Measurements from ENCODE around the gene CNN2. TPM values are rescaled to one million over a fixed set of nuclear protein-coding genes. Genes with fewer than 3 reads are reported as not detected.
A peak's percentile ranks its signal among the peaks of the same experiment; 100 is the strongest.

The CNN2 gene
- total and polyA plus RNA-seq, 2 of the 13 experiments (the other 11 are each of a cell fraction or from before 2014, with no cell fraction given), result 63.6 to 70.0 TPM

DNA sequence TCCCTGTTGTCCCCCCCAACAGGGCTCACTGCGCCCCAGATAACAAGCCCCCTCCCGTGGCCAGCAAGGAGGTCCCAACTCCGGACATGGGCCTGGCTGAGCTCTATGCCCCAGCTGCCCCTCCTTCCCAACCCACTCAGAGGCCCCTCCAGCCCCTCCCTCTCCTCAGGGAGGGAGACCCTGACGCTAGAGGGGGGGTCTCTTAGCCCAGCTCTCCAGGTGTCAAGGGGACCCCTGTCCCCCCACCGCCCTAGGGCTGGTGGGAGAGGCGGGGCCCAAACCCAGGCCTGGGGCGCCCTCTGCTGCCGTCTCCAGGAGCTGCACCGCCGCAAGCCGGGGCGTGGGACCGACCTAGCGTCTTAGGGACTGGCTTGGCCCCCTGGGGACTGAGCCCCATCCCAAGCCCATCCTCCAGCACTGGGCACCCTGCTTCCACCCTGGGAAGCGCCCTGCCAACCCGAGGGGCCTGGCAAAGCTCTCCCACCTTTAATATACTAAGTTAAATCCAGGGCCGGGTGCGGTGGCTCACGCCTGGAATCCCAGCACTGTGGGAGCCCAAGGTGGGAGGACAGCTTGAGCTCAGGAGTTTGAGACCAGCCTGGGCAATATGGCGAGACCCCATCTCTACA lies 24.8 kb upstream of the CNN2 start (continued):
- peak; percentile 76 for TF ChIP-seq XRCC5 (optimal IDR thresholded peaks at IDR 0.05; ENCODE audit: low read length)
- TF ChIP-seq ETV5 (CRISPR knock-in tag; IDR thresholded peaks at IDR 0.05; ENCODE audit: borderline replicate concordance), result peak; percentile 31; the same call in 1 of the 2 replicates
- TF ChIP-seq, protein P1, sequence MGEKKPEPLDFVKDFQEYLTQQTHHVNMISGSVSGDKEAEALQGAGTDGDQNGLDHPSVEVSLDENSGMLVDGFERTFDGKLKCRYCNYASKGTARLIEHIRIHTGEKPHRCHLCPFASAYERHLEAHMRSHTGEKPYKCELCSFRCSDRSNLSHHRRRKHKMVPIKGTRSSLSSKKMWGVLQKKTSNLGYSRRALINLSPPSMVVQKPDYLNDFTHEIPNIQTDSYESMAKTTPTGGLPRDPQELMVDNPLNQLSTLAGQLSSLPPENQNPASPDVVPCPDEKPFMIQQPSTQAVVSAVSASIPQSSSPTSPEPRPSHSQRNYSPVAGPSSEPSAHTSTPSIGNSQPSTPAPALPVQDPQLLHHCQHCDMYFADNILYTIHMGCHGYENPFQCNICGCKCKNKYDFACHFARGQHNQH (CRISPR knock-in tag; IDR thresholded peaks at IDR 0.05), result peak; percentile 40; the same call in 1 of the 2 replicates
- no peak for TF ChIP-seq HMG20B (CRISPR knock-in tag; conservative IDR thresholded peaks at IDR 0.05)
- peak; percentile 32; the same call in 1 of the 2 replicates for TF ChIP-seq NFKB2 (CRISPR knock-in tag; IDR thresholded peaks at IDR 0.05; ENCODE audit: borderline replicate concordance)
- no peak for TF ChIP-seq NFE2L1 (CRISPR knock-in tag; IDR thresholded peaks at IDR 0.05; ENCODE audit: borderline replicate concordance)
- TF ChIP-seq, protein P2, sequence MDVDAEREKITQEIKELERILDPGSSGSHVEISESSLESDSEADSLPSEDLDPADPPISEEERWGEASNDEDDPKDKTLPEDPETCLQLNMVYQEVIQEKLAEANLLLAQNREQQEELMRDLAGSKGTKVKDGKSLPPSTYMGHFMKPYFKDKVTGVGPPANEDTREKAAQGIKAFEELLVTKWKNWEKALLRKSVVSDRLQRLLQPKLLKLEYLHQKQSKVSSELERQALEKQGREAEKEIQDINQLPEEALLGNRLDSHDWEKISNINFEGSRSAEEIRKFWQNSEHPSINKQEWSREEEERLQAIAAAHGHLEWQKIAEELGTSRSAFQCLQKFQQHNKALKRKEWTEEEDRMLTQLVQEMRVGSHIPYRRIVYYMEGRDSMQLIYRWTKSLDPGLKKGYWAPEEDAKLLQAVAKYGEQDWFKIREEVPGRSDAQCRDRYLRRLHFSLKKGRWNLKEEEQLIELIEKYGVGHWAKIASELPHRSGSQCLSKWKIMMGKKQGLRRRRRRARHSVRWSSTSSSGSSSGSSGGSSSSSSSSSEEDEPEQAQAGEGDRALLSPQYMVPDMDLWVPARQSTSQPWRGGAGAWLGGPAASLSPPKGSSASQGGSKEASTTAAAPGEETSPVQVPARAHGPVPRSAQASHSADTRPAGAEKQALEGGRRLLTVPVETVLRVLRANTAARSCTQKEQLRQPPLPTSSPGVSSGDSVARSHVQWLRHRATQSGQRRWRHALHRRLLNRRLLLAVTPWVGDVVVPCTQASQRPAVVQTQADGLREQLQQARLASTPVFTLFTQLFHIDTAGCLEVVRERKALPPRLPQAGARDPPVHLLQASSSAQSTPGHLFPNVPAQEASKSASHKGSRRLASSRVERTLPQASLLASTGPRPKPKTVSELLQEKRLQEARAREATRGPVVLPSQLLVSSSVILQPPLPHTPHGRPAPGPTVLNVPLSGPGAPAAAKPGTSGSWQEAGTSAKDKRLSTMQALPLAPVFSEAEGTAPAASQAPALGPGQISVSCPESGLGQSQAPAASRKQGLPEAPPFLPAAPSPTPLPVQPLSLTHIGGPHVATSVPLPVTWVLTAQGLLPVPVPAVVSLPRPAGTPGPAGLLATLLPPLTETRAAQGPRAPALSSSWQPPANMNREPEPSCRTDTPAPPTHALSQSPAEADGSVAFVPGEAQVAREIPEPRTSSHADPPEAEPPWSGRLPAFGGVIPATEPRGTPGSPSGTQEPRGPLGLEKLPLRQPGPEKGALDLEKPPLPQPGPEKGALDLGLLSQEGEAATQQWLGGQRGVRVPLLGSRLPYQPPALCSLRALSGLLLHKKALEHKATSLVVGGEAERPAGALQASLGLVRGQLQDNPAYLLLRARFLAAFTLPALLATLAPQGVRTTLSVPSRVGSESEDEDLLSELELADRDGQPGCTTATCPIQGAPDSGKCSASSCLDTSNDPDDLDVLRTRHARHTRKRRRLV (CRISPR knock-in tag; IDR thresholded peaks at IDR 0.05), result no peak
- peak; percentile 56; the same call in 1 of the 2 replicates for TF ChIP-seq ZBTB7B (CRISPR knock-in tag; IDR thresholded peaks at IDR 0.05)
- no peak for TF ChIP-seq CEBPG (CRISPR knock-in tag; IDR thresholded peaks at IDR 0.05)
- TF ChIP-seq, protein P3, sequence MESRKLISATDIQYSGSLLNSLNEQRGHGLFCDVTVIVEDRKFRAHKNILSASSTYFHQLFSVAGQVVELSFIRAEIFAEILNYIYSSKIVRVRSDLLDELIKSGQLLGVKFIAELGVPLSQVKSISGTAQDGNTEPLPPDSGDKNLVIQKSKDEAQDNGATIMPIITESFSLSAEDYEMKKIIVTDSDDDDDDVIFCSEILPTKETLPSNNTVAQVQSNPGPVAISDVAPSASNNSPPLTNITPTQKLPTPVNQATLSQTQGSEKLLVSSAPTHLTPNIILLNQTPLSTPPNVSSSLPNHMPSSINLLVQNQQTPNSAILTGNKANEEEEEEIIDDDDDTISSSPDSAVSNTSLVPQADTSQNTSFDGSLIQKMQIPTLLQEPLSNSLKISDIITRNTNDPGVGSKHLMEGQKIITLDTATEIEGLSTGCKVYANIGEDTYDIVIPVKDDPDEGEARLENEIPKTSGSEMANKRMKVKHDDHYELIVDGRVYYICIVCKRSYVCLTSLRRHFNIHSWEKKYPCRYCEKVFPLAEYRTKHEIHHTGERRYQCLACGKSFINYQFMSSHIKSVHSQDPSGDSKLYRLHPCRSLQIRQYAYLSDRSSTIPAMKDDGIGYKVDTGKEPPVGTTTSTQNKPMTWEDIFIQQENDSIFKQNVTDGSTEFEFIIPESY (CRISPR knock-in tag; IDR thresholded peaks at IDR 0.05), result peak; percentile 13; the same call in 1 of the 2 replicates
- peak; percentile 70 for TF ChIP-seq RBM39 (IDR thresholded peaks at IDR 0.05; ENCODE audit: low read depth, low read length, poor library complexity, severe bottlenecking)
- TF ChIP-seq KDM5B (CRISPR knock-in tag; IDR thresholded peaks at IDR 0.05; ENCODE audit: borderline replicate concordance), result peak; percentile 25; the same call in 1 of the 2 replicates
- no peak for TF ChIP-seq LCORL (IDR thresholded peaks at IDR 0.05)
- peak; percentile 45; the same call in 1 of the 2 replicates for TF ChIP-seq LCORL (CRISPR knock-in tag; IDR thresholded peaks at IDR 0.05)
- 0 out of 2 replicates have a peak, but pooled peaks have one; percentile 30 for TF ChIP-seq CHD2 (IDR thresholded peaks at IDR 0.05; ENCODE audit: low read depth, low read length)
- peak; percentile 41 for TF ChIP-seq HNRNPLL (IDR thresholded peaks at IDR 0.05; ENCODE audit: low read depth, low read length, poor library complexity, severe bottlenecking)
- TF ChIP-seq ZNF34 (CRISPR knock-in tag; IDR thresholded peaks at IDR 0.05; ENCODE audit: borderline replicate concordance), result no peak
- TF ChIP-seq FOSL2 (CRISPR knock-in tag; IDR thresholded peaks at IDR 0.05), result no peak
- TF ChIP-seq ZSCAN25 (CRISPR knock-in tag; IDR thresholded peaks at IDR 0.05), result 0 out of 2 replicates have a peak, but pooled peaks have one; percentile 30
- no peak for TF ChIP-seq U2AF1 (optimal IDR thresholded peaks at IDR 0.05; ENCODE audit: low read depth, low read length)
- no peak for TF ChIP-seq ZNF230 (CRISPR knock-in tag; IDR thresholded peaks at IDR 0.05)

Data from HepG2 (cell line).